GM19324 (cell line): ENCODE data around the gene PLB1.

ENCODE experiments used
- ATAC-seq: cut with Tn5 transposase; IDR thresholded peaks from one replicate; pipeline ENCODE4 v1.9.1; 2021; ENCODE audit warnings: mild to moderate bottlenecking, moderate library complexity; ENCODE audit not compliant: unreplicated experiment, low FRiP score

PLB1 gene

DNA sequence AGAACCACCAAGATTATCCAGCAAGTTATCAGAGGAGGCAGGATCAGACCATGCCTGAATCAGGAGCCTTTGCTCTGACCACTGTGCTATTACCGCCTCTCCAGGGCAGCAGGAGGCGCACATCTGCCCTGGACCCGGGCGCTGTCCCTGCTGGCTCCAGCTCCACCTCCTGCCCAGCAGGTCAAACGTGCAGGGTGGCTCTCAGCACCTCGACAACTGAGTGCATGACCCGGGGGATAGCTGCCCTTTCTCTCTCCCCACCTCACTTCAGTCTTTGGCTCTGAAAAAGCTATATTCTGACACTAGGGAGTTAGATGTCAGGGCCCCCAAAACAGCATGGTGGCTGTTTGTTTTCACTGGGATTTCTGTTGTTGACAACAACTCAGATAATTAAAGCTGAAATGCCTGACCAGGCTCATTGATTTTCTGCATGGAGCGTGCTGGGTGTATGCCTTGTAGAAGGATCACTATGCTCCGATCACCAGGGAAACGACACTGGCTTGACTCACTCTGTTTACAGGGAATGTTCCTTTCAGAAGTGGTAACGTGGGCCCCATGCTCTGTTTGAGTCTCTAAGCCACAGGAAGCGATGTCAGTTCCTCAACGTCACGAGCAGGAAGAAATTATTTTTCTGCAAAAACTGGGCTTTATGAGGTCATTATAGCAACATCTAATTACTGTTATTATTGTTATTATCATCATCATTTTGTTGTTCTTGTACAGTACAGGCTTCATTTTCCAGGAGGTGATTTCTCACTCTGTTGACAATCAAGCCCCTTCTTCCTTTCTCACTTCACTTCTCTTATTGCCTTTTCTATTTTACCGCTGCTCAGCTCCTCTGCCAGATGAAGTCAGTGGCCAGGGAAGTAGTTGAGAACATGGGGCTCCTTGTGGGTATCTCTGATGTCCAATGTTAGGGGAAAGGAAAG is 125.6 kb downstream of the PLB1 start:
- ATAC-seq, result no peak

- no peak for ATAC-seq
Measured at GRCh38 chr2:28622101-28622499, 126.2 kb downstream of the PLB1 start.

- no peak for ATAC-seq
Measured at GRCh38 chr2:28623582-28624405, 127.9 kb downstream of the PLB1 start.

GRCh38 chr2:28624436-28624792 is 128.6 kb downstream of the PLB1 start:
- no peak for ATAC-seq

GRCh38 chr2:28624793-28625701 is 129.2 kb downstream of the PLB1 start:
- no peak for ATAC-seq

GRCh38 chr2:28626376-28626775 is 130.5 kb downstream of the PLB1 start:
- no peak for ATAC-seq

- ATAC-seq, result no peak
Measured at GRCh38 chr2:28626891-28627421, 131.1 kb downstream of the PLB1 start.

- no peak for ATAC-seq
Measured at GRCh38 chr2:28627722-28628480, 132.0 kb downstream of the PLB1 start.

DNA sequence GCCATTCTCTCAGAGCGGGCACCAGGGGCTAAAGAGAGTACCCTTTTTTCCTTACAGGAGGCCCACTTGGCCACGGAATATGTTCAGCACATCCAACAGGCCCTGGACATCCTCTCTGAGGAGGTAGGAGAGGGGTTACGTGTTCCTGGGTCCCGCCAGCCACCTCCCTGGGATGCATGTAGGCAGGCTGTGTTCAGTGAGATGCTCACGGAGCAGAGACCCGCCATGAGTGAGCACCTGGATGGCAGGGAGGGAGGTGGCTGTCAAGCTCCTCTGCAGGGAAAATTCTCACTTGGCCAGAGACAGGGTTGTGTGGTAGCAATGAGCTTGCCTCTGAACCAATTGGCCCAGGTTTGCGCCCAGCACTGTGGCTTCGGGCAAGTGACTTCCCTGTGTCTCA is 132.6 kb downstream of the PLB1 start:
- ATAC-seq, result no peak

GRCh38 chr2:28628987-28629386 is 133.1 kb downstream of the PLB1 start:
- ATAC-seq, result no peak

DNA sequence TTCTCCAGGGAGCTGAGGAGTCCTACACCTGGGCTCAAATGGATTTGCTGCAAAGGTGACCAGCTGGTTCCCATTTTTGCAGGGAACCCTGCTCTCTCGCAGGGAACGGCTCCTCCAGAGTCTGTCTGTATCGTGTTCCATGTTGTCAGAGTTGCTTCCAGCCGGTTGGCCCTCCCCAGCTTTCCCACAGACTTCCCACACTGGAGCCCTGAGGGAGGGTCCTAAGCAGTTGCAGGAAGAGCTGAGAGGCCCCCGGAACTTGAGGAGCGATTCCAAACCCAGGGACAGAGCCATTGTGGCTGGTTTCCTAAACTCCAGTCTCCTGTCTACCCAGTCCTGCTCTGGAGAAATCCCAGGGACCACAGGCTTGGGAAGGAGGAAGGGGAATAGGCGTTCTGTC is 134.1 kb downstream of the PLB1 start:
- no peak for ATAC-seq

DNA sequence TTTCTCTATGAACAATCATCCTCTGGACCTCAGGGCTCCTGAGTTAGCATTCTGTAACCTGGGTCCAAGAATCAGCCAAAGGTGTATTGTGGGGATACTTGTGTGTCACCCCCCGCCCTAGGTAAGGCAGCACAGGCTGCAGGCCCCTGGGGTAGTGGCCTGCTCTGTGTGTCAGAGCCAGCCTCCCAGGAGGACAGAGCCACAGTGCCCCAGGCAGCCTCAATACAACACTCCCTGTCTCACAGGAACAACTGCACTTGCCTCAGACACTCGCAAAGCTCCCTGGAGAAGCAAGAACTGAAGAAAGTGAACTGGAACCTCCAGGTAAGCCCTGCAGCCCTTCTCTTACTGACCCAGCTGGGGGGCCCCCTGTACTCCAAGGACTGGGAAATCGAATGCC is 134.5 kb downstream of the PLB1 start:
- ATAC-seq, result no peak

DNA sequence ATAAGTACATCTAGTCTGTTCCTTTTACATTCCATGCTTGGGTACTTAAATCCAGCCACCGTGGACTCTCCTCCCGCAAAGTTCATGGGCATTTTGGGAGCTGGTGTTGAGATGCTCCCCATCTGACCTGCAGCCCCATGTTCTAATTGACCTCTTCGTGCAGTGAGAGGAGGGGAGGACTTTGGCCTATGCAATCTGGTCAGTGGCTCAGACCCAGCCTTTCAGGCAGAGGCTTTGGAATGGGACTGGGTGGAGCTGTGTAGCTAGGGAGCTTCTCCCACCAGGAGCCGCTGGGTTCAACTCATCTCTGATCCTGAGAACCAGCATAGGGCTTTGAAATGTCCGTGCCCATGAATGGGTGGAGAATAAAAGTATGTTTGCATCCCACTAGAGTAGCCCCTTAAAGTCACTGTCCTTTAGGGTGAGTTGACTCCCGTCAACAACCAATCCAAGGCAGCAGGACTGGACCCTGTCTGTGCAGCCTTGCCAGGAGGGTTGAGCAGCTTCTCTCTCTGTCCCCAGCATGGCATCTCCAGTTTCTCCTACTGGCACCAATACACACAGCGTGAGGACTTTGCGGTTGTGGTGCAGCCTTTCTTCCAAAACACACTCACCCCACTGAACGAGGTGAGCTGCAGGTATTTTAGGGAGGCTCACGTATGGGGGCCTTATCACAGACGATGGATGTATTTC is 135.8 kb downstream of the PLB1 start:
- ATAC-seq, result no peak

DNA sequence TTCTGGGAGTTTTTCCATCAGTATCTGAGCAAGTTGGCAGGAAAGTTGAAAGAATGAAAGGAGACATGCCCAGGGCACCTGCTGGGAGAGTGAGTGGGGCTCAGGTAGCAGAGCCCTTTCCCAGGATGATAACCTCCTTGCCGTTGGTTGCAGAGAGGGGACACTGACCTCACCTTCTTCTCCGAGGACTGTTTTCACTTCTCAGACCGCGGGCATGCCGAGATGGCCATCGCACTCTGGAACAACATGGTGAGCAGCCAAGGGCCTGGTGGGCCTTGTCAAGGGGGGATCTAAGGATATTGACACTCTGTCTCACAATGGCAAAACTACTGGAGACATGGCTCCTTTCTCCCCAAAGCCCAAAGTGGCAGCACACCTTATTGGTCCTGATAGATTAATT is 136.9 kb downstream of the PLB1 start:
- no peak for ATAC-seq

- ATAC-seq, result no peak
Measured at GRCh38 chr2:28633204-28633603, 137.3 kb downstream of the PLB1 start.

GRCh38 chr2:28633746-28634145 is 137.9 kb downstream of the PLB1 start:
- ATAC-seq, result no peak

GRCh38 chr2:28635191-28635611 is 139.3 kb downstream of the PLB1 start:
- no peak for ATAC-seq

DNA sequence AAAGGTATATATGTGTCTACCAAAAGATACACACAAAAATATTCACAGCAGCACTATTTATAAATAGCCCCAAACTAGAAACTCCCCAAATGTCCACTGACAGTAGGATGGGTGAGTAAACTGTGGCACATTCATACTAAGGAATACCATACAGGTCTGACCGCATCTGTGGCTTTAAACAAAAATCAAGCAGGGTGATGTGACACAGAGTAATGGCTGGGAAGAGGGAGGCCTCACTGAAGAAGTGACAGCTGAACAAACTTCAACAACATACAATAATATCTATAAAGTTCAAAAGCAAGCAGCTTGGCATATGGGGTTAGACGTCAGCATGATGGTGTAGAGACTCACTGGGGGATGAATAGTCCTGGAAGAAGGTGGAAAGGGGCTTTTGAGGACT is 140.6 kb downstream of the PLB1 start:
- no peak for ATAC-seq
